Measurements from ENCODE around the gene VASP. TPM values are rescaled to one million over a fixed set of nuclear protein-coding genes. Genes with fewer than 3 reads are reported as not detected.
A peak's percentile ranks its signal among the peaks of the same experiment; 100 is the strongest.

The VASP gene
- total and polyA plus RNA-seq, 9 of the 15 experiments (the other 6 are each of a cell fraction or from before 2014, with no cell fraction given): 16.7 to 261 (median 112) TPM

GRCh38 chr19:45506989-45507871 is at the start of gene VASP (continued):
- no peak for TF ChIP-seq NR3C1 (CRISPR knock-in tag; IDR thresholded peaks at IDR 0.05)
- TF ChIP-seq DIDO1 (tag; IDR thresholded peaks at IDR 0.05; ENCODE audit: low read depth): no peak
- peak; percentile 94 for TF ChIP-seq POLR2AphosphoS5 (IDR thresholded peaks at IDR 0.05; ENCODE audit: control insufficient read depth, insufficient read depth, low read depth, low read length)
- TF ChIP-seq SMARCA5 (IDR thresholded peaks at IDR 0.05): no peak
- no peak for TF ChIP-seq ZNF707 (CRISPR knock-in tag; conservative IDR thresholded peaks at IDR 0.05)
- TF ChIP-seq ZNF589 (CRISPR knock-in tag; IDR thresholded peaks at IDR 0.05; ENCODE audit: low read depth): peak; percentile 45; the same call in 1 of the 2 replicates
- no peak; the same call in none of the 2 replicates for TF ChIP-seq MTA3 (IDR thresholded peaks at IDR 0.05; ENCODE audit: borderline replicate concordance)
- TF ChIP-seq ZNF75A (CRISPR knock-in tag; IDR thresholded peaks at IDR 0.05): no peak
- TF ChIP-seq ZNF318 (IDR thresholded peaks at IDR 0.05; ENCODE audit: borderline replicate concordance in 1 of 2, low read depth in 1 of 2): no peak
- TF ChIP-seq CTCF (IDR thresholded peaks at IDR 0.05 in 2 of 3, conservative IDR thresholded peaks at IDR 0.05 in 1 of 3; ENCODE audit: insufficient read depth in 2 of 3, low read depth in 1 of 3, low read length in 3 of 3): no peak
- TF ChIP-seq CREB3L1 (IDR thresholded peaks at IDR 0.05; ENCODE audit: borderline replicate concordance, low read depth): peak; percentile 18; the same call in 1 of the 2 replicates
- TF ChIP-seq ZNF764 (CRISPR knock-in tag; IDR thresholded peaks at IDR 0.05; ENCODE audit: low read depth): no peak
- no peak for TF ChIP-seq TARDBP (IDR thresholded peaks at IDR 0.05)
- no peak for TF ChIP-seq ZNF76 (CRISPR knock-in tag; IDR thresholded peaks at IDR 0.05; ENCODE audit: borderline replicate concordance)
- TF ChIP-seq ILK (tag; IDR thresholded peaks at IDR 0.05; ENCODE audit: borderline replicate concordance, low read depth): no peak

Data from K562 (cell line).